ENCODE results near the gene DLX1. TPM values are rescaled to one million over a fixed set of nuclear protein-coding genes. Genes with fewer than 3 reads are reported as not detected.

DLX1 gene
- total and polyA plus RNA-seq, 2 of the 8 experiments (the other 6 are each of a cell fraction or from before 2014, with no cell fraction given) = 0.11 TPM; not detected in 1

GRCh38 chr2:172081221-172082022, 3.9 kb upstream of the DLX1 start (continued):
- no peak for TF ChIP-seq CTCF (IDR thresholded peaks at IDR 0.05; ENCODE audit: control extremely low read depth in 1 of 3, insufficient read depth in 1 of 3, low read depth in 1 of 3, low read length in 3 of 3)
- no peak for TF ChIP-seq CREB1 (IDR thresholded peaks at IDR 0.05)
- TF ChIP-seq SUZ12 (IDR thresholded peaks at IDR 0.05; ENCODE audit: low read length) = peak; percentile 97
- no peak for TF ChIP-seq MAFK (IDR thresholded peaks at IDR 0.05; ENCODE audit: low read depth, low read length)

All from H1 (cell line).